22Rv1 (cell line): Measurements from ENCODE around the gene NEMP1.

Experiments used
- CTCF ChIP-seq: fragments of 450-650 bp; IDR thresholded peaks from 2 replicates; pipeline ENCODE4 v1.5.1; 2017; ENCODE audit warnings: mild to moderate bottlenecking
- ZFX ChIP-seq: fragments of 450-650 bp; IDR thresholded peaks from 2 replicates; pipeline ENCODE4 v1.6.1; 2017; ENCODE audit warnings: antibody characterized with exemption, borderline replicate concordance

GRCh38 chr12:57051011-57051410, 27.6 kb downstream of the NEMP1 start:
- TF ChIP-seq CTCF = no peak
- no peak for TF ChIP-seq ZFX
